B cell (primary cell): Measurements from ENCODE around the gene RABEP2. TPM values are rescaled to one million over a fixed set of nuclear protein-coding genes. Genes with fewer than 3 reads are reported as not detected.

ENCODE experiments used
- ATAC-seq: fragments of 200-7000 bp; cut with Tn5 transposase; one replicate; pipeline ENCODE4 v1.10.0; 2021; ENCODE audit warnings: low read depth, mild to moderate bottlenecking, moderate number of reproducible peaks, moderate library complexity
- CTCF ChIA-PET: fragments of 350-600 bp; sonication (Branson Sonifier 250); formaldehyde crosslinking; loops from one replicate; lab custom pipeline; 2021; ENCODE audit warnings: antibody characterized with exemption, inconsistent platforms; lab: Charles Lee
- POLR2A ChIA-PET: fragments of 350-600 bp; sonication (Branson Sonifier 250); formaldehyde crosslinking; loops from one replicate; lab custom pipeline; 2021; ENCODE audit warnings: antibody characterized with exemption; lab: Charles Lee
- DNase-seq: peaks from one replicate; pipeline ENCODE4 v3.0.0; 2013
- H2AFZ ChIP-seq: 2 replicates; pipeline ENCODE4 v1.6.1; 2012; ENCODE audit warnings: mild to moderate bottlenecking, low read depth, low read length; ENCODE audit not compliant: insufficient read depth, poor library complexity, severe bottlenecking
- H3K27ac ChIP-seq, 2 donors: 1 replicate in 1 of 2; 2 replicates in 1 of 2; pipeline ENCODE4 v1.5.1; 2012 to 2013; ENCODE audit warnings: low read length in 2 of 2, mild to moderate bottlenecking in 2 of 2, moderate library complexity in 1 of 2
- H3K27me3 ChIP-seq, 4 experiments: fragments of 200-600 bp in 1 of 4; sonication (generic) in 1 of 4; replicated peaks in 1 of 4; 1 replicate in 2 of 4; 2 replicates in 2 of 4; pipeline versions ENCODE4 v1.6.1 to v1.7.0; 2013 to 2016; ENCODE audit warnings: low read length in 3 of 4, mild to moderate bottlenecking in 2 of 4, mixed read lengths in 1 of 4, moderate library complexity in 1 of 4; ENCODE audit not compliant: insufficient read depth in 4 of 4, control insufficient read depth in 3 of 4; ENCODE audit errors: control extremely low read depth in 1 of 4
- H3K36me3 ChIP-seq, 2 experiments: replicated peaks in 1 of 2; 1 replicate in 1 of 2; 2 replicates in 1 of 2; pipeline versions ENCODE4 v1.6.1 to v1.7.1; 2013; ENCODE audit warnings: low read length in 1 of 2; ENCODE audit not compliant: insufficient read depth in 2 of 2, control insufficient read depth in 1 of 2; ENCODE audit errors: control extremely low read depth in 1 of 2, extremely low read depth in 1 of 2
- H3K4me1 ChIP-seq, 2 donors: fragments of 200-600 bp in 1 of 2; sonication (generic) in 1 of 2; 1 replicate in 1 of 2; 2 replicates in 1 of 2; pipeline versions ENCODE4 v1.5.1 to v1.6.1; 2013 to 2017; ENCODE audit warnings: low read length in 2 of 2; ENCODE audit not compliant: control insufficient read depth in 2 of 2, insufficient read depth in 2 of 2
- H3K4me2 ChIP-seq: replicated peaks from 2 replicates; pipeline ENCODE3; 2012; ENCODE audit warnings: mild to moderate bottlenecking, low read depth, low read length; ENCODE audit not compliant: poor library complexity, severe bottlenecking
- H3K4me3 ChIP-seq, 5 experiments: fragments of 200-600 bp in 1 of 5; sonication (generic) in 1 of 5; 1 replicate in 3 of 5; 2 replicates in 2 of 5; pipeline versions ENCODE4 v1.5.1 to v1.7.0; 2011 to 2016; ENCODE audit warnings: low read length in 4 of 5, mild to moderate bottlenecking in 4 of 5, low read depth in 2 of 5, control low read depth in 1 of 5, moderate library complexity in 1 of 5; ENCODE audit not compliant: insufficient read depth in 1 of 5; ENCODE audit errors: control extremely low read depth in 1 of 5, extremely low read depth in 1 of 5
- H3K79me2 ChIP-seq: fragments of 200-600 bp; sonication (generic); one replicate; pipeline ENCODE4 v1.6.0; 2016; ENCODE audit warnings: low read length; ENCODE audit not compliant: control insufficient read depth, insufficient read depth
- H3K9ac ChIP-seq: fragments of 200-600 bp; sonication (generic); 2 replicates; pipeline ENCODE4 v1.6.1; 2017; ENCODE audit warnings: mild to moderate bottlenecking, low read length, moderate library complexity
- H3K9me3 ChIP-seq, 3 donors: one replicate each; pipeline versions ENCODE4 v1.6.1 to v1.7.1; 2013; ENCODE audit warnings: low read length in 2 of 3; ENCODE audit not compliant: control insufficient read depth in 2 of 3, insufficient read depth in 1 of 3; ENCODE audit errors: control extremely low read depth in 1 of 3
- H4K20me1 ChIP-seq: 2 replicates; pipeline ENCODE4 v1.6.0; 2012; ENCODE audit warnings: mild to moderate bottlenecking, low read length; ENCODE audit not compliant: insufficient read depth, control insufficient read depth, poor library complexity, severe bottlenecking
- H3K27ac Mint-ChIP-seq: one replicate; pipeline ENCODE4 v1.8.0; 2021; ENCODE audit warnings: mixed read lengths
- H3K27me3 Mint-ChIP-seq: one replicate; pipeline ENCODE4 v1.8.0; 2021; ENCODE audit warnings: mixed read lengths
- H3K4me1 Mint-ChIP-seq: one replicate; pipeline ENCODE4 v1.8.0; 2021; ENCODE audit warnings: mixed read lengths
- H3K4me3 Mint-ChIP-seq: one replicate; pipeline ENCODE4 v1.8.0; 2021; ENCODE audit warnings: mixed read lengths
- H3K9me3 Mint-ChIP-seq: one replicate; pipeline ENCODE4 v1.8.0; 2022; ENCODE audit warnings: mixed read lengths; ENCODE audit not compliant: insufficient read depth
- CTCF ChIP-seq: fragments of 200-600 bp; IDR thresholded peaks from one replicate; pipeline ENCODE4 v1.8.0; 2022; ENCODE audit warnings: antibody characterized with exemption, mild to moderate bottlenecking
- EZH2 ChIP-seq: IDR thresholded peaks from 2 replicates; pipeline ENCODE4 v1.6.1; 2012; ENCODE audit warnings: borderline replicate concordance, low read depth, mild to moderate bottlenecking, moderate library complexity, low read length; ENCODE audit not compliant: insufficient read depth, poor library complexity, severe bottlenecking
- WGBS: methylation state at CpG from one replicate; pipeline ENCODE4 v1.1.5; 2013; ENCODE audit warnings: missing lambda C conversion rate; ENCODE audit not compliant: insufficient coverage; 5-methylcytosine and 5-hydroxymethylcytosine counted together
- intact Hi-C: fragments of 100-400 bp; cut with micrococcal nuclease; formaldehyde crosslinking; loops from one replicate; pipeline ENCODE4 v1.10.0; 2022
- polyA plus RNA-seq: library from polyadenylated mRNA; depleted of rRNA; stranded (reverse); fragments of >200 nt; gene quantifications from 2 replicates; pipeline ENCODE4 v1.2.3, GENCODE V29; 2012
- total RNA-seq, 2 donors: library from RNA; stranded (reverse); fragments of 120-200 nt in 1 of 2; gene quantifications; 1 replicate in 1 of 2; 2 replicates in 1 of 2; pipeline versions ENCODE4 v1.2.3 to v1.2.4, GENCODE V29; 2013 to 2022

RABEP2 gene
- total and polyA plus RNA-seq, 2 donors (not counting 1 experiment from before 2014, with no cell fraction given) = 136 to 178 TPM

DNA sequence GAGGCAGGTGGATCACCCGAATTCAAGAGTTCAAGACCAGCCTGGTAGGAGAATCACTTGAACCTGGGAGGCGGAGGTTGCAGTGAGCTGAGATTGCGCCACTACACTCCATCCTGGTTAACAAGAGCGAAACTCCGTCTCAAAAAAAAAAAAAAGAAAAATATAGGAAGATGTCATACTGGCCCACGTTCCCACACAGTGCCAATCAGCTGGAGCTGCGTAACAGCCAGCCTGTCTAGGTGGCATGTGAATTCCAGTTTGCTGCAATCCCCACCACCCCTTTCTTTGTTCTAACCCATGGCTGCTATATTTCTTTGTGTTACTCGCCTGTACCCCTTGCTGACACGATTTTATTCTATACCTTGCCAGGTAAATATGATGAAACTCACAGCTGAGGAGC, 33.2 kb upstream of the RABEP2 start:
- no peaks in the 10 kb centered on the region for H3K27me3 ChIP-seq
- DNase-seq (no peak), ATAC-seq (no peak)
- H3K4me2 ChIP-seq = no peak overlapping the region
- no peaks in the 10 kb centered on the region for H3K9me3 ChIP-seq
- peaks cover 0 to 66% of the 10 kb centered on the region in 2 experiments for H3K36me3 ChIP-seq
- Mint-ChIP-seq H3K9me3 (no peaks in the 10 kb centered on the region), H3K27me3 (no peaks in the 10 kb centered on the region), H3K27ac (no peak overlapping the region), H3K4me3 (no peak overlapping the region), H3K4me1 (peaks cover 4% of the 10 kb centered on the region)
- 98% methylated on average over 6 of the region's 9 CpGs for WGBS
- peaks cover 16% of the 10 kb centered on the region for H4K20me1 ChIP-seq
- H3K4me1 ChIP-seq = no peaks in the 10 kb centered on the region
- intact Hi-C loops = no loop called here
- H3K9ac ChIP-seq = no peak overlapping the region
- no peak overlapping the region for H3K4me3 ChIP-seq
- CTCF ChIA-PET = interaction anchor here (1.2 kb wide), 1 partner anchor 16 kb away, joined by 5 read pairs; the partner anchor contains the start of gene SPNS1
- TF ChIP-seq EZH2 = no peak
- no peak for TF ChIP-seq CTCF
- POLR2A ChIA-PET = no interaction called here
- no peak overlapping the region for H2AFZ ChIP-seq
- peaks cover 41% of the 10 kb centered on the region for H3K79me2 ChIP-seq
- H3K27ac ChIP-seq = no peak overlapping the region

DNA sequence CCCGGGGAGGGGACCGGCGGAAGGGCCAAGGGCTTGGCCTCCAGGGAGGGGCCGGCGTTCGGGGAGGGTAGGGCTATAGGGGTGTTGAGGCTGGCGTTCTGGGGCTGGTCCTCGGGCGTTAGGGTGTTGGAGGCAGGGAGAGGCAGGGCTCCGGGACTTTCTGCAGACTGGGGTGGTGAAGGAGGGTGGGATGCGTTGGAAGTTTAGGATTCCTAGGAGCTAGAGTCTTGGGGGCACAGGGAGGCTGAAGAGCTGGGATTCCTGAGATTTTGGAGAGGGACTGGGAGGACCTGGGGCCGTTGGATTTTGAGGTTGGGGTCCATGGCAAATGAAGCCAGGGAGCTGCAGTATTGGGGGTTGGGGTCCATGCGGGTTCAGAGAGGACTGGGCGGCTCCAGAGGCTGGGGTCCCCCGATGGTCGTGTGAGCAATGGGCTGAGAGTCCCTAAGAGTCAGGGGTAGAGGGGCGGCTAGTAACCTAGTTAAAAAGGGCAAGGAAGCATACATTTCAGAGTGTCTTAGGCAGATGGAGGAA, 26.4 kb upstream of the RABEP2 start:
- Histone ChIP-seq H4K20me1 (peaks cover 19% of the 10 kb centered on the region), H3K36me3 (peaks cover 0 to 26% of the 10 kb centered on the region in 2 experiments), H3K9me3 (no peaks in the 10 kb centered on the region), H3K27me3 (no peaks in the 10 kb centered on the region), H3K4me1 (peaks cover 8 to 19% of the 10 kb centered on the region in 2 donors), H3K79me2 (peaks cover 50% of the 10 kb centered on the region), H3K9ac (peak overlapping the region; percentile 78), H3K4me2 (peak overlapping the region; percentile 93), H2AFZ (peak overlapping the region; percentile 97), H3K27ac (peak overlapping the region in 1 of 2 donors; percentile 79), H3K4me3 (peak overlapping the region in 4 of 5 experiments; percentile 74 to 90 (median 84))
- ChIA-PET POLR2A (interaction anchor here (0.5 to 1.4 kb wide), 3 partner anchors 105 to 459 kb away, joined by 6 to 9 read pairs (median 8); partner anchors contain the start of genes ATXN2L, CLN3 and TUFM), CTCF (interaction anchor here (0.6 to 1.5 kb wide), 2 partner anchors 90 to 1661 kb away, joined by 4 to 8 read pairs; no protein-coding TSS in a partner anchor)
- WGBS = 4% methylated on average over 17 of the region's 17 CpGs
- DNase-seq (no peak), ATAC-seq (no peak)
- Mint-ChIP-seq H3K4me1 (peaks cover 28% of the 10 kb centered on the region), H3K27me3 (no peaks in the 10 kb centered on the region), H3K4me3 (peak overlapping the region; percentile 90), H3K9me3 (no peaks in the 10 kb centered on the region), H3K27ac (peak overlapping the region; percentile 56)
- no peak for TF ChIP-seq CTCF
- no peak for TF ChIP-seq EZH2
- intact Hi-C loops = no loop called here
